H54 (cell line): Measurements from ENCODE around the gene TWF2.

Experiments used
- DNase-seq: peaks from one replicate; pipeline ENCODE4 v3.0.0; 2011; ENCODE audit warnings: low spot score, mixed read lengths; ENCODE audit not compliant: insufficient read length
- FAIRE-seq: peaks from 3 replicates; lab custom pipeline; 2011; peaks lifted over from hg19 to GRCh38; lab: Jason Lieb, UNC
- POLR2A ChIP-seq: IDR thresholded peaks from 2 replicates; pipeline ENCODE4 v1.6.1; 2011; ENCODE audit warnings: low read depth, mild to moderate bottlenecking, low read length

TWF2 gene

DNA sequence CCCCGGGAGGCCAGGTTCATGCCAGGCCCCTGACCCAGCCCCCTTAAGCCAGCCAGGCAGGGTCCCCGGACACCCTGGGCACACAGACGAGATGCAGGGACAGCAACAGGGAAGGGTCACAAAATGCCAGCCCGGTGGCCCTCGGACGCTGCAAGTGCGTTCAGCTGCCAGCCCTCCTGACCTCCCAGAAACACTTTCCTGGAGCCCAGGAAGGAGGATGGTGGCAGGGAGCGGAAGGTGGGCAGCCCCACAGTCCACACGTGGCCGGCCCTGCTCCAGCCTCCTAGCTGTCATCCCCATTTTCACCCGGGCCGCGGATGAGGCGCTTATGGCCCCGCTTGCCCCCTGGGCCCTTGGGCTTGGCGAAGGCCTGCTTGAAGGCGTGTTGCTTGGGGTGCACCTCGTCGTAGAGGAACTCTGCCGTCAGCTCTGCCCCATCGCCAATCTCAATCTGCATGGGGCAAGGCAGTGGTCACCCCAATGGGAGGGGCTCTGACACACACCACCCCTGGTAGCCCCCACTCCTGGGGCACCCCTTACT, 10.1 kb downstream of the TWF2 start:
- no peak for TF ChIP-seq POLR2A
- no peak for DNase-seq
- FAIRE-seq = no peak

DNA sequence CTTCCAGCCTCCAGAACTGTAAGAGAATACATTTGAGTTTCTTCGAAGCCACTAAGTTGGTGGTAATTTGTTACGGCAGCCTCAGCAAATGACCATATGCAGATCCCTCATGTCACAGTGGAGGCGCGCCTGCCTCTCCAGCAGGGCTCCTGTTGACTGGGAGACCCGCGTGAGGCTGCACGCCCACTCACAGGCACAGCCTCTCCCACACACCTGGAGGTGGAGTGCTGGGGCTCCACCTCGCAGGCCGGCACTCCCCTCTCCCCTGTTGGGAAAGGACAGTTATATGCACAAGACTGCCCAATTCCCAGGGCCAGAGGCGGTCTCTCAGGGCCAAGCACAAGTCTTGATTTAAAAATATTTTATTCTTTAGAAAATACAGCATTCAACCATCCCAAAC, 10.7 kb downstream of the TWF2 start:
- TF ChIP-seq POLR2A = no peak
- FAIRE-seq (no peak), DNase-seq (no peak)

DNA sequence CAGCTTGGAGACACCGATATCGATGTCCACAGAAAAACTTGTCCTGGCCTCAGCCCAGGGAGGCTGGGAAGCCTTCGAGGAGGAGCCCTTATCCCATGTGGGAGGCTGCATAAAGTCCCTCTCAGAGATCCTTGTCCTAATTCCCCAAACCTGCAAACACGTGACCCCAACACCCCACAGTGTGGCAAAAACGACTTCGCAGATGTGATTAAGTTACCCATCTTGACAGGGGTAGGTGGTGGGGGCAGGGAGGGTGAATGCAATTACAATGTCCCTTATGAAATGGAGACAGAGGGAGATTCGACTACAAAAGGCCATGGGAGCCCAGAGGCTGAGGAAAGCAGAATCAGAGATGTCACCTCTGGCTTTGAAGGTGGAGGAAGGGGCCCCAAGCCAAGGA, 11.2 kb downstream of the TWF2 start:
- FAIRE-seq (no peak), DNase-seq (no peak)
- no peak for TF ChIP-seq POLR2A

DNA sequence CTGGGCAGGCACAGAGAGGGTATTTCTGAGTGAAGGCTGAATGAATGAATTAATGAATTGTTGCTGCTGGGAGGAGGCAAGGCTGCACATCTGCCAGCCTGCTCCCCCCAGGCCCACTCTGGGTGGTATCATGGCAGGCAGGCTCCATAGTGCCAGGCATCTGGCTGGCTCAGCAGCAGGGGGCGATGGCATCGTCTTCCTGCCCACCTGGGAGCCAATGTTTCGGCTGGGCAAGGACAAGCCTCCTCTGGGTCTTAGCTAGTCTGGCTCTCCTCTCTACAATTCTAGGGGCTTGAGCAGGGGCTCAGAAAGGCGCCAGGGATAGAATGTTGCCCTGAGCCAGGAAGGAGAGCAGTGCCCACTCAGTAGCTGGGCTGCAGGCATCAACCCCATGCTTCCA, 11.8 kb downstream of the TWF2 start:
- FAIRE-seq (no peak), DNase-seq (no peak)
- TF ChIP-seq POLR2A = no peak

DNA sequence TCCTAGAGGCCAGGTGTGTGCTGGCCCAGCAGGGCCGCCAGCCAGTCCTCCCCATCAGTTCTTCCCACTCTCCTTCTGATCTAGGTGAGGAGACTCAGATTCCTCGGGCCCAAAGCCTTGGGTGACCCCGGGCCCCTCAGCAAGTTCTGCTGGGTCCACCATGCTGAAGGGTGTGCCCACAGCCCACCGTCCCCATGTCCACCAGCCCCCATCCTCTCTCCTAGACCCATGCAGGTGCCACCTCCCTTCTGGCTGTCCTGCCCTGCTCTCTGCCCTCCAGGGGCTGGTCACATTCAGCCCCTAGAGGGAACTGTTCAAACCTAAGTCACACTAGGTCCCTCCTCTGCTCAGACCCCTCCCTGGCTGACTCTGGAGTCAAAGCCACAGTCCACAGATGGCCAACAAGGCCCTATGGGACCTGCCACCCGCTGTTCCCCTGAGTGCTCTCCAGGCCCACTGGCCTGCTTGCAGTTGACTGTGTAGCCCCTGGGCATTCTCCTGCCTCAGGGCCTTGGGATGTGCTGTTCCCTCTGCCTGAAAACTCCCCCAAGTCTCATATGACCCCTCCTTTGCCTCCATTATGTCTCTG, 12.6 kb downstream of the TWF2 start:
- FAIRE-seq (no peak), DNase-seq (no peak)
- no peak for TF ChIP-seq POLR2A

DNA sequence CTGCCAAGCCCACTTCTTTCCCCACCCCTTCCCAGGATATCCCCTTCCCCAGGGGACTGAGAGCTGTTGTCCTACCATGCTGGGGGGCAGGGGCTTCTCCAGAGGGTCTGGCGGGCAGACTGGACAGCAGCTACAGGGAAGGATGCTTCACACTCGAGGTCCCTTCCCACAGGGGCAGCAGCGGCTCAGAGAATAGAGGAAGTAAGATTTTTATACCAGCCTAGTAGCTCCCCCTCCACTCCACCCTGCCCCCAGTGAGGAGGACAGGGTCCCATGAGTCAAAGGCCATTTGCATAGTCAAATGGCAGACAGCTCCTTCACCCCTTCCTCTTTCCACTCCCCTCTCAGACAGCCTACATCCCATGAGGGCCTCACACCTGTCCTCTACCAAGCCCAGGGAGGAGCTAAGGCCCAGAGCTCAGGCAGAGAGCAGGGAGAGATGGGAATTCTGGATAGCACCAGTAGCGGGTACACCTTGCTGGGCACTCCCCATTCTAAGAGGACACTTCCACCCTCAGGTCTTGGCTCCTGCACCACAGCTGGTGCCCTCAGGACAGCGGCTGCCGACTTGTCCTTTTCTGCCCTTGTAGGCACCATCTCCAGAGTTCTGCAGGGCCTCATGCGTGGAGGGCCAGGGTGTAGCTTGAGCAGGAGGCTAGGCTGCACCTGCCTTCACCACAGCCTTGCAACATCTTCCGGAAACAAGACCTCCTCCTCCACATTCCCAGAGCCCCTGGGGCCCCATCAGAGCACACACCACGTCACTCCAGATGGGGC, 13.3 kb downstream of the TWF2 start, which contains the start of gene TLR9:
Gene TLR9 (minus strand): TSS at position 194 of the 777 bp plus-strand sequence. CDS start 116 bp downstream, at position 78.
- DNase-seq = no peak
- TF ChIP-seq POLR2A = no peak
- no peak for FAIRE-seq

DNA sequence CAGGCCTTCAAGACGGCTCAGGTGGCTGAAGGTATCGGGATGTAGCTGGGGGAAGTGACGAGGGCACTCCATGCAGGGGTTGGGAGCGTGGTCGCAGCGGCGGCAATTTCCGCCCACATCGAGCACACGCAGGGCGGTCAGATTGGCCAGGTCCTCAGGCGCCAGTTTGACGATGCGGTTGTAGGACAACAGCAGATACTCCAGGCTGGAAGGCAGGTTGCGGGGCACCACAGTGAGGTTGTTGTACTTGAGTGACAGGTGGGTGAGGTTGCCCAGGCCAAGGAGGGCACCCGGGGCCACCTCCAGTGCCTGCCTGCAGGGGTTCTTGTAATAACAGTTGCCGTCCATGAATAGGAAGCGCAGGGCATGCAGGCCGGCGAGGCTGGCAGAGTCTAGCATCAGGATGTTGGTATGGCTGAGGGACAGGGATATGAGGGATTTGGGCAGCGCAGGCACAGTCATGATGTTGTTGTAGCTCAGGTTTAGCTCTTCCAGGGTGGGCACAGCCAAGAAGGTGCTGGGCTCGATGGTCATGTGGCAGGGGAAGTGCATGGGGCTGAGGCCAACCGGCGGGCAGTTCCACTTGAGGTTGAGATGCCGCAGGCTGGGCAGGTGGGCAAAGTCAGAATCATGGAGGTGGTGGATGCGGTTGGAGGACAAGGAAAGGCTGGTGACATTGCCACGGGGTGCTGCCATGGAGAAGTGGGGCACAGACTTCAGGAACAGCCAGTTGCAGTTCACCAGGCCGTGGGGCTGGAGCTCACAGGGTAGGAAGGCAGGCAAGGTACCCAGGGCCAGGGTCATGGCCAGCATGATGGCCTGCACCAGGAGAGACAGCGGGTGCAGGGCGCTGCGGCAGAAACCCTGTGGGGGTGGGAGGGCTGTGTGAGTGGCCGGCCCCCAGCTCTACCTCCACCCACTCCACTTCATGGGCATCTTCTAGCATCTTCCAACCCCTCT, 15.2 kb downstream of the TWF2 start:
- no peak for TF ChIP-seq POLR2A
- FAIRE-seq (no peak), DNase-seq (no peak)

DNA sequence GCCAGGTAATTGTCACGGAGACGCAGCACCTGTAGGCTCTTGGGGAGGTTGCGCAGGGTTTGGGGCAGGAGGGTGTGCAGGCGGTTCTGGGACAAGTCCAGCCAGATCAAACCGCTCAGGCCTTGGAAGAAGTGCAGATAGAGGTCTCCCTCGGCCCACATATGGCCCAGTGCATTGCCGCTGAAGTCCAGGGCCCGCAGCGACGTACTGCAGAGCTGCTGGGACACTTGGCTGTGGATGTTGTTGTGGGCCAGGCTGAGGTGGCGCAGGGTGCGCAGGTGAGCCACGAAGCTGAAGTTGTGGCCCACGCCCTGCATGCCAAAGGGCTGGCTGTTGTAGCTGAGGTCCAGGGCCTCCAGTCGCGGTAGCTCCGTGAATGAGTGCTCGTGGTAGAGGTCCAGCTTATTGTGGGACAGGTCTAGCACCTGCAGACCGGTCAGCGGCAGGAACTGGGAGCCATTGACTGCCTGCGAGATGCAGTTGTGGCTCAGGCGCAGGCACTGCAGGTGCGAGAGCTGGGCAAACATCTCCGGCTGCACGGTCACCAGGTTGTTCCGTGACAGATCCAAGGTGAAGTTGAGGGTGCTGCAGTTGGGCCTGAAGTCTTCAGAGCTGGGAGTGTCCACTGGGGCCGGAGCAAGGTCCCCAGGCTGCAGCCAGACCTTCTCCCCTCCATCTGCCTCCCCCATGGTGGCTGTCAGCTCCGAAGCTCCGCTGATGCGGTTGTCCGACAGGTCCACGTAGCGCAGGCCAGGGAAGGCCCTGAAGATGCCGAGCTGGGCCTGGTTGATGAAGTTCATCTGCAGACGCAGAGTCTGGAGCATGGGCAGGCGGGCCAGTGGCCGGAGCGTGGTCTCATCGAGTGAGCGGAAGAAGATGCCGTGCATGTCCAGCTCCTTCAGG, 16.4 kb downstream of the TWF2 start:
- TF ChIP-seq POLR2A = no peak
- DNase-seq (no peak), FAIRE-seq (no peak)

DNA sequence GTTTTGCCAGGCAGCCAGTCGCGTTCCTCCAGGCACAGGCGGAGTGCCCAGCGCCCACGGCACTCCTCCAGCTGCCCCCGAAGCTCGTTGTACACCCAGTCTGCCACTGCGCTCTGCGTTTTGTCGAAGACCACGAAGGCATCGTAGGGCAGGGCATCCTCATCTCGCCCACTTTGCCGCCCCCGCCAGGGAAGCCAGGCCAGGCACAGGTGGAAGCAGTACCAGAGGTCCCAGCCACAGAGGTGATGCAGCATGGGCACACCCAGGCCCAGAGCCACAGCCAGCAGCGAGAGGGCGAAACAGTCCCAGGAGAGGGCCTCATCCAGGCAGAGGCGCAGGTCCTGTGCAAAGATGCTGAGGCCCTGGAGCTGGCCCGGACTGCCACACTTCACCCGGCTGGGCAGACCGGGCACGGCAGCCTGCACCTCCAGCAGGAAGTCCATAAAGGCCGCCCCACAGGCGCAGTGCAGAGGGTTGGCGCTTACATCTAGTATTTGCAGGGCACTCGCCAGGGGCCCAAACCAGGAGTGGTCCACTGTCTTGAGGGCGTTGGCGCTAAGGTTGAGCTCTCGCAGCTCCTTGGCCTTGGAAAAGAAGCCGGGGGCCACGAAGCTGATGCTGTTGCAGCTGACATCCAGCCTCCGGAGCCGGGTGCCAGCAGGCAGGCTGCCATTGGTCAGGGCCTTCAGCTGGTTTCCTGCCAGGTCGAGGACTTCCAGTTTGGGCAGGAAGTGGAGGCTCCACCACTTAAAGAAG, 17.2 kb downstream of the TWF2 start:
- DNase-seq = no peak
- no peak for TF ChIP-seq POLR2A
- FAIRE-seq = no peak

DNA sequence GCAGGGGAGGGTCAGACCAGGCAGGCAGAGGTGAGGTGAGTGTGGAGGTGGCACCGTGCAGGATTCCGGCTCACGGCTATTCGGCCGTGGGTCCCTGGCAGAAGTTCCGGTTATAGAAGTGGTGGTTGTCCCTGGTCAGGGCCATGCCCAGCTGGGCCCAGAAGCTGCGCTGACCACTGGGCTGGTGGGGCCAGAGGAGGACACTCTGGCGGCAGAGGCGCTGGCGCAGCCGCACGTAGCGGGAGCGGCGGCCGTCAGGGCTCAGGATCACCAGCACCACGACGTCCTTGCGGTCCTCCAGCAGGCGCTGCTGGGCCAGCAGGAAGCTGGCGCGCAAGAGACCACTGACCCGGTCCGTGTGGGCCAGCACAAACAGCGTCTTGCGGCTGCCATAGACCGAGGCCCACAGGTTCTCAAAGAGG, 17.8 kb downstream of the TWF2 start:
- no peak for FAIRE-seq
- no peak for TF ChIP-seq POLR2A

DNA sequence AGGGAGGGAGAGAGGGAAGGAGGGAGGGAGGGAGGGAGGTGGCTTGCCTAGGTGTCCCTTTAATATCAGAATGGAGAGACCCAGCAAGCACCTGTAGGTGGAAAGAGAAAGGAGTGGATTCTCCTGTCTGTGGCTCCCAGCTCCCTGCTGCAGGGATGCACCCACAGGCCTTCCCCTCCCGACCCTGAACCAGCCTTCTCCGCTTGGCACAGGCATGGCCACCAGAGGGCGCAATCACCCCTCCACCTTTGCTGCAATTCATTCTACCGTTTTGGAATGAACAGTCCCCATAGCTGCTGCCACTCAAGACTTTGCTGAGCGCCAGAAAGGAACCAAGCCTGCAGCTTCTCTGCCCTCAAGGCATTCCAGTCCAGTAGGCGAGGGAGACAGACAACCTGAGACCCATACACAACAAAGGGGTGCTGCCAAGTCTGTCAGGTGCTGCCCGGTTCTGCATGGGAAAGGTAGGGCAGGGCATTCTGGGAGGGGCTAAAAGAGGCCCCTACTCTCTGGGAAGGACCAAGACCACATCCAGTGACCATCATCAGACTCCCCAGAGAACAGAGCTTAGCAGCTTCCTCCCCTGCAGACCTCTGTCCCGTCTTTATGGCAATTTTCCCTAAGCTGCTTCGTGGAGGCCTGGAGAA, 18.5 kb downstream of the TWF2 start:
- no peak for FAIRE-seq
- TF ChIP-seq POLR2A = no peak
- DNase-seq = peak; percentile 89

More for the DNA sequence above, 17.8 kb downstream of the TWF2 start:
- no peak for DNase-seq
